Kidney (tissue), 14 donors: ENCODE results near the gene SSR4. TPM values are rescaled to one million over a fixed set of nuclear protein-coding genes. Genes with fewer than 3 reads are reported as not detected.

Experiments
- DNase-seq, 5 donors: peaks; one replicate each; pipeline ENCODE4 v3.0.0-alpha.2; 2013 to 2020
- FAIRE-seq: peaks from 2 replicates; lab custom pipeline; 2012; peaks lifted over from hg19 to GRCh38; lab: Jason Lieb, UNC
- H3K27ac ChIP-seq, 2 donors: one replicate each; pipeline ENCODE4 v1.7.0; 2013; ENCODE audit warnings: low read depth in 2 of 2, low read length in 2 of 2, inconsistent platforms in 1 of 2
- H3K27me3 ChIP-seq: one replicate; pipeline ENCODE4 v1.7.1; 2013; ENCODE audit warnings: low read length, inconsistent platforms; ENCODE audit not compliant: control insufficient read depth, insufficient read depth
- H3K36me3 ChIP-seq, 3 donors: one replicate each; pipeline versions ENCODE4 v1.7.0 to v1.7.1; 2013; ENCODE audit warnings: low read length in 3 of 3, control low read depth in 1 of 3, inconsistent platforms in 1 of 3; ENCODE audit not compliant: insufficient read depth in 3 of 3, control insufficient read depth in 2 of 3
- H3K4me1 ChIP-seq, 3 donors: one replicate each; pipeline versions ENCODE4 v1.7.0 to v1.7.1; 2013; ENCODE audit warnings: low read length in 3 of 3, inconsistent platforms in 1 of 3, low read depth in 1 of 3; ENCODE audit not compliant: control insufficient read depth in 2 of 3, insufficient read depth in 2 of 3
- H3K4me3 ChIP-seq, 3 donors: one replicate each; pipeline versions ENCODE4 v1.7.0 to v1.8.1; 2013; ENCODE audit warnings: low read length in 3 of 3, control low read depth in 1 of 3, inconsistent platforms in 1 of 3
- H3K9ac ChIP-seq, 3 donors: one replicate each; pipeline versions ENCODE4 v1.7.0 to v1.7.1; 2013; ENCODE audit warnings: low read length in 3 of 3, control low read depth in 1 of 3, inconsistent platforms in 1 of 3
- H3K9me3 ChIP-seq, 3 donors: one replicate each; pipeline versions ENCODE4 v1.7.0 to v1.7.1; 2013; ENCODE audit warnings: low read length in 3 of 3, control low read depth in 1 of 3, inconsistent platforms in 1 of 3; ENCODE audit not compliant: control insufficient read depth in 2 of 3, insufficient read depth in 1 of 3
- intact Hi-C: fragments of 100-400 bp; cut with DNase I; formaldehyde crosslinking; loops from one replicate; pipeline ENCODE4 v1.11.1; 2022
- polyA plus RNA-seq: library from polyadenylated mRNA; stranded (reverse); fragments of 350-450 nt; fragmentation: Illumina TruSeq; extraction: RNeasy Lipid Tissue Mini Kit (QIAGEN cat#74804); gene quantifications from one replicate; pipeline ENCODE4 v1.2.3, GENCODE V29; 2014; ENCODE audit warnings: low read depth, low replicate concordance; ENCODE audit not compliant: insufficient read depth
- total RNA-seq: library from RNA; stranded (reverse); fragmentation: NEBNext Ultra II Directional; extraction: Animal tissue kit (Norgen Biotek cat#: 25700); gene quantifications from one replicate; pipeline ENCODE4 v1.2.1, GENCODE V29; 2021
- TF ChIP-seq, protein P1 (sequence below): IDR thresholded peaks from 3 replicates; pipeline ENCODE4 v1.5.1; 2012; ENCODE audit warnings: mild to moderate bottlenecking, moderate library complexity, borderline replicate concordance; ENCODE audit not compliant: insufficient read depth; ENCODE audit errors: extremely low read depth
- donor health status: control.
- donor health status: control.
- donor health status: control.
- donor health status: control.
- donor health status: control.
- donor health status: DM: yes; HTN: yes; CAD: no.
- donor health status: Normal renal cell carcinoma (clear cell type).

SSR4 gene
- total and polyA plus RNA-seq, 2 donors from 2014 or later, result 226 to 473 TPM

DNA sequence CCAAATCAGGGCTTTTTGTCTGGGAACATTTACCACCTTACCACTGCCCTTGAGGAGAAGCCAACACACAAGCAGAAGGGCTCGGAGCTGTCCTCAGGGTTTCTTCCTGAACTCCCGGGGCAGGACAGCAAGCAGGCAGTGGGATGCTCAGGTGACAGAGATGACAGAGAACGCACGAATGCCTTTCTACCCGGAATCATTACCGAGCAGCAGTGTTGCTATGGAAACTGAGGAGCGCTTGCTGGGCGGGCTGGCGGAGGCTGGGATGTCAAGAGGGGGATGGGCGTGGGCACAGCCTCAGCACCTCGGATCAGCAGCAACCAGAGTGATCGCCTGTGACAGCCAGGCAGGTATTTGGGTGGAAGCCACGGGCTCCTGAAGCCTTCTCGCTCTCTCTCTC lies 17.8 kb downstream of the SSR4 start:
- DNase-seq (peak in 2 of 5 donors; percentile 37 to 43), FAIRE-seq (no peak)
- intact Hi-C loops, result no loop called here
- TF ChIP-seq, protein P1, sequence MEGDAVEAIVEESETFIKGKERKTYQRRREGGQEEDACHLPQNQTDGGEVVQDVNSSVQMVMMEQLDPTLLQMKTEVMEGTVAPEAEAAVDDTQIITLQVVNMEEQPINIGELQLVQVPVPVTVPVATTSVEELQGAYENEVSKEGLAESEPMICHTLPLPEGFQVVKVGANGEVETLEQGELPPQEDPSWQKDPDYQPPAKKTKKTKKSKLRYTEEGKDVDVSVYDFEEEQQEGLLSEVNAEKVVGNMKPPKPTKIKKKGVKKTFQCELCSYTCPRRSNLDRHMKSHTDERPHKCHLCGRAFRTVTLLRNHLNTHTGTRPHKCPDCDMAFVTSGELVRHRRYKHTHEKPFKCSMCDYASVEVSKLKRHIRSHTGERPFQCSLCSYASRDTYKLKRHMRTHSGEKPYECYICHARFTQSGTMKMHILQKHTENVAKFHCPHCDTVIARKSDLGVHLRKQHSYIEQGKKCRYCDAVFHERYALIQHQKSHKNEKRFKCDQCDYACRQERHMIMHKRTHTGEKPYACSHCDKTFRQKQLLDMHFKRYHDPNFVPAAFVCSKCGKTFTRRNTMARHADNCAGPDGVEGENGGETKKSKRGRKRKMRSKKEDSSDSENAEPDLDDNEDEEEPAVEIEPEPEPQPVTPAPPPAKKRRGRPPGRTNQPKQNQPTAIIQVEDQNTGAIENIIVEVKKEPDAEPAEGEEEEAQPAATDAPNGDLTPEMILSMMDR, result no peak
- H3K36me3 ChIP-seq, result no peaks in the 10 kb centered on the region
- H3K27me3 ChIP-seq, result no peaks in the 10 kb centered on the region
- H3K27ac ChIP-seq, result no peak overlapping the region
- H3K4me1 ChIP-seq, result no peaks in the 10 kb centered on the region
- H3K4me3 ChIP-seq, result no peak overlapping the region
- H3K9ac ChIP-seq, result no peak overlapping the region
- H3K9me3 ChIP-seq, result no peaks in the 10 kb centered on the region

DNA sequence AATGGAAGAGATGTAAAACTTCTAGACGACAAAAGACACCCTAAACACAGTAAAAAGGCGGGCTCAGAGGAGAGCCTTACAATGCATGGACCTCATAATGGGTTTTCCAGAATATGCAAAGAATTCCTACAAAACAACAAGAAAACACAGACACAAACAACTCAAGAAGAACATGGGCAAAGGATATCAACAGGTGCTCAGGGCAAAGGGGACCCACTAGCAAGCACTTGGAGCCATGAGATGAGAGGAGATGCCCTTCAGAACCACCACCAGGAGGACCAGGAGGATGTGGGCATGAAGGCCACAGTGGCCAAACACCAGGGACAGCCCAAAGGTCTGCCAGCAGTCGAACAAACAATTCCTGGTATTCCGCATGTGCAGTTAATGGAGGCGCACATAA lies 18.7 kb downstream of the SSR4 start:
- intact Hi-C loops, result no loop called here
- H3K36me3 ChIP-seq, result no peaks in the 10 kb centered on the region
- H3K27ac ChIP-seq, result no peak overlapping the region
- no peaks in the 10 kb centered on the region for H3K9me3 ChIP-seq
- H3K9ac ChIP-seq, result no peak overlapping the region
- TF ChIP-seq, protein P1, result no peak
- FAIRE-seq (no peak), DNase-seq (no peak)
- no peaks in the 10 kb centered on the region for H3K27me3 ChIP-seq
- H3K4me1 ChIP-seq, result no peaks in the 10 kb centered on the region
- no peak overlapping the region for H3K4me3 ChIP-seq

DNA sequence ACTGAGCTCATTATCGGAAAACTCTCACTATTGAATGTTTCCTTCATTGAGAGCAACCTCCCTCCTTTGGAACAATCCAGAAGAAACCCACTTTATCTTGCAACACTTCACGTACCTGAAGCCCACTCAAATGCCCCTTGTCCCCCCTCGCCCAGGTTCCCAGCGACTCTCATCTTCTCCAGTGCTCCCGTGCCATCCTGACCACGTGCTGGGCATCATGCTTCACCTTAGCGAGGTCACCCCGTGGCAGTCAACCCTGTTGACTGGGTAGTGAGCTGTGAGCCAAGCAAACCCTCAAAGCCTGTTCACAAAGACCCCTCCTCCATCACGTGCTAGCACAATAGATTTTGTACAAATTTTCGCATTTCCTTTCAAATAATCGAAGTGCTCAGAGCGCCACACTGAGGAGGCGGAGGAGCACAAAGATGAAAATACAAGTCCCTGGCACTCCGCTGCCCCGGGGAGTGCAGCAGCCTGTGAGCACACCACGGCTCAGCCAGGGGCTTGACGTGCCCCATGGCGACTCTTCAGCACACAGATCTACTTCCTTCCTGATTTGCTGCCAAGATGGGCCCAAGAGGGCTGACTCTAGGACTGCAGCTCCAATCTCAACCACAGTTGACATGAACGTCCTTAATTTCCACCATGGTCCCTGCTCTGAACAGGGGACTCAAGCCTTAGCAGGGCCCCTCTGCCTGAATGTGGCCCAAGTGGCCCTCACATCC lies 20.3 kb downstream of the SSR4 start:
- FAIRE-seq, result no peak
- TF ChIP-seq, protein P1, result no peak
- Histone ChIP-seq H3K9ac (no peak overlapping the region), H3K27me3 (no peaks in the 10 kb centered on the region), H3K4me3 (no peak overlapping the region), H3K9me3 (no peaks in the 10 kb centered on the region), H3K27ac (no peak overlapping the region), H3K4me1 (no peaks in the 10 kb centered on the region), H3K36me3 (no peaks in the 10 kb centered on the region)
- DNase-seq, result no peak
- intact Hi-C loops, result no loop called here
